ENCODE measurements around the gene MFN2. TPM values are rescaled to one million over a fixed set of nuclear protein-coding genes. Genes with fewer than 3 reads are reported as not detected.

Gene MFN2
- total RNA-seq, 1 donor from 2014 or later: 75.3 TPM

DNA sequence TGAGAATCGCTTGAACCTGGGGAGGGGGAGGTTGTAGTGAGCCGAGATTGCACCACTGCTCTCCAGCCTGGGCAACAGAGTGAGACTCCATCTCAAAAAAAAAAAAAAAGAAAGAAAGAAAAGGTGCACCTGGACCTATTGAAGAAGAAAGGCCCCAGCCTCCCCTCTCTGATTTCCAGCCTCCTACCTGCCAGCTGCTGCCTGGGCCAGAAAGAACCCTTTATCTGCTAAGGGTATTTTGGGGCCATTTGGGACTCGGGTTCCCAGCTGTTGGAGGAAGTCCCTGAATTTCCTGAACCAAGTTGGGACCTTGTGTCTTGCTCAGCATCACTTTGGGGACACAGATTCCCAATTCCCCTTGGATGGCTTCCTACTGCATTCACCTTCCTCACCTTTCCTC, 79.0 kb downstream of the MFN2 start:
- Histone ChIP-seq H3K36me3 (ENCODE audit: control insufficient read depth, insufficient read depth, low read length) (no peaks in the 10 kb centered on the region), H3K4me3 (ENCODE audit: low read depth, low read length) (no peak overlapping the region), H3K27me3 (ENCODE audit: control insufficient read depth, insufficient read depth, low read length) (peaks cover 15% of the 10 kb centered on the region)
- TF ChIP-seq, protein P1, sequence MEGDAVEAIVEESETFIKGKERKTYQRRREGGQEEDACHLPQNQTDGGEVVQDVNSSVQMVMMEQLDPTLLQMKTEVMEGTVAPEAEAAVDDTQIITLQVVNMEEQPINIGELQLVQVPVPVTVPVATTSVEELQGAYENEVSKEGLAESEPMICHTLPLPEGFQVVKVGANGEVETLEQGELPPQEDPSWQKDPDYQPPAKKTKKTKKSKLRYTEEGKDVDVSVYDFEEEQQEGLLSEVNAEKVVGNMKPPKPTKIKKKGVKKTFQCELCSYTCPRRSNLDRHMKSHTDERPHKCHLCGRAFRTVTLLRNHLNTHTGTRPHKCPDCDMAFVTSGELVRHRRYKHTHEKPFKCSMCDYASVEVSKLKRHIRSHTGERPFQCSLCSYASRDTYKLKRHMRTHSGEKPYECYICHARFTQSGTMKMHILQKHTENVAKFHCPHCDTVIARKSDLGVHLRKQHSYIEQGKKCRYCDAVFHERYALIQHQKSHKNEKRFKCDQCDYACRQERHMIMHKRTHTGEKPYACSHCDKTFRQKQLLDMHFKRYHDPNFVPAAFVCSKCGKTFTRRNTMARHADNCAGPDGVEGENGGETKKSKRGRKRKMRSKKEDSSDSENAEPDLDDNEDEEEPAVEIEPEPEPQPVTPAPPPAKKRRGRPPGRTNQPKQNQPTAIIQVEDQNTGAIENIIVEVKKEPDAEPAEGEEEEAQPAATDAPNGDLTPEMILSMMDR (IDR thresholded peaks at IDR 0.05; ENCODE audit: insufficient read depth, low read length, severe bottlenecking): no peak
- DNase-seq (ENCODE audit: low read depth): no peak
- FAIRE-seq: no peak

DNA sequence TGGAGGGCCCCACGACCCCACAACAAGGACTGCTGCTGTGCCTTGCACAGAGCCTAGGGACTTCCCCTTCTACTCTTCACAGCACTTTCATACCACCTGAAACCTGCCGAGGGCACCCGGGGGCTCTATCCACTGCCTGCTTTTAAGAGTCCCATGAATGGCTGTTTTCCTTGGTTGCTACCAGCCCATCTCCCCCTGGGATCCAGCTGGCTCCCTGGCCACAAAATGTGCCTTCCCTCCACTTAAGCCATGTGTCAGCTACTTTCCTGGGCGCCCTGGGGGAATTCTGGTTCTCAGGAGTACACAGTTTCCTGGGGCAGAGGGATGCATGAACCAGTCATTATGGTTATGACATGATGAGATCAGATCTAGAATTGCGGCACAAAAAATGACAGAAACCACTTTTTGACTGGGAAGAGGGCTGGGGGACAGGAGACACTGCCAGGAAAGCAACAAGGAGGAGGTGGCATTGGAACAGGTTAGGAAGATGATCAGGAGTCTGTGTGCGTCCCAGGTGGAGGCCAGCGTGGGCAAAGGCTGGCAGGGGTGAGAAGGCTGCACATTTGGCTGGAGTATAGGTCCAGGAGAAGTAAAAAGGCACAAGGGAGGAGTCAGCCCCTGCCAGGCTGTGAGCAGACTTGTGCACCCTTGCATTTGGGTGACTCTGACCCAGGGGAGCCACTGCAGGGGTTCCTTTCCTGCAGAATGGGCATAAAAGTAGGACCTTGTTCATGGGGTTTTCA, 79.6 kb downstream of the MFN2 start:
- Histone ChIP-seq H3K4me3 (ENCODE audit: low read depth, low read length) (no peak overlapping the region), H3K36me3 (ENCODE audit: control insufficient read depth, insufficient read depth, low read length) (no peaks in the 10 kb centered on the region), H3K27me3 (ENCODE audit: control insufficient read depth, insufficient read depth, low read length) (peaks cover 21% of the 10 kb centered on the region)
- TF ChIP-seq, protein P1 (IDR thresholded peaks at IDR 0.05; ENCODE audit: insufficient read depth, low read length, severe bottlenecking): no peak
- FAIRE-seq (no peak), DNase-seq (ENCODE audit: low read depth) (no peak)

DNA sequence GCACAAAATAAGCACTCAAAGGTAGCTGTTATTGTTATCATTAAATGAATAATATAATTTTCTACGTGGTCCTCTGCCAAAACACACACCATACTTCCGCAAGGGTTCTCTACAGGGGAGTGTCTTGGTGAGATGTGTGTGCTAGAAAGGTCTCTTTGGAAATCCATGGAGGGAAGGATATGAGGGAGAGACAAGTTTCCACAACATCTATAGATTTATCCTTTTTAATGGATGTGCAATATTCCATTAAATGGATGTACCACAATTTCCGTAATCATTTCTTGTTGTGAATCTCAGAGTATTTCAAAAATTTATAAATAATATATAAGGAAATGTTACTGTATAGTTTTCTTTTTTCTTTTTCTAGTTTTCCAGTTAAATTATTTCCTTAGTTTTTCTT, 80.3 kb downstream of the MFN2 start:
- no peak overlapping the region for H3K4me3 ChIP-seq (ENCODE audit: low read depth, low read length)
- H3K36me3 ChIP-seq (ENCODE audit: control insufficient read depth, insufficient read depth, low read length): no peaks in the 10 kb centered on the region
- TF ChIP-seq, protein P1 (IDR thresholded peaks at IDR 0.05; ENCODE audit: insufficient read depth, low read length, severe bottlenecking): no peak
- FAIRE-seq: no peak
- H3K27me3 ChIP-seq (ENCODE audit: control insufficient read depth, insufficient read depth, low read length): peaks cover 21% of the 10 kb centered on the region
- DNase-seq (ENCODE audit: low read depth): no peak

Other genes starting within 250 kb of the MFN2 start
- 48.4 and 55.3 TPM in 2 replicates for gene AGTRAP, start 244.3 kb upstream of the MFN2 start, total RNA-seq
- gene C1orf167, start 218.3 kb upstream of the MFN2 start, total RNA-seq: not detected in 2 replicates
- gene MTHFR, start 174.5 kb upstream of the MFN2 start, total RNA-seq: 16.3 and 21.6 TPM in 2 replicates
- gene CLCN6, start 174.3 kb upstream of the MFN2 start, total RNA-seq: 4.5 and 6.6 TPM in 2 replicates
- not detected in 2 replicates for gene NPPA, start 132.7 kb upstream of the MFN2 start, total RNA-seq
- gene NPPB, start 121.5 kb upstream of the MFN2 start, total RNA-seq: not detected in 2 replicates
- gene KIAA2013, start 54.0 kb upstream of the MFN2 start, total RNA-seq: 32.9 and 45.6 TPM in 2 replicates
- 54.8 and 65.3 TPM in 2 replicates for gene PLOD1, start 45.7 kb upstream of the MFN2 start, total RNA-seq
- 20.7 and 33.2 TPM in 2 replicates for gene MIIP, start 39.1 kb downstream of the MFN2 start, total RNA-seq
- not detected in 2 replicates for gene TNFRSF8, start 82.9 kb downstream of the MFN2 start, total RNA-seq
- gene TNFRSF1B, start 186.5 kb downstream of the MFN2 start, total RNA-seq: under 0.01 TPM in 2 replicates
- 25.8 and 34.9 TPM in 2 replicates for gene VPS13D, start 249.6 kb downstream of the MFN2 start, total RNA-seq